ENCODE data around the gene TGFB2.
A peak's percentile ranks its signal among the peaks of the same experiment; 100 is the strongest.

TGFB2 gene

GRCh38 chr1:218429301-218429700 lies 84.2 kb downstream of the TGFB2 start:
- DNase-seq (ENCODE audit: low spot score): no peak

- no peak for DNase-seq (ENCODE audit: low spot score)
Measured at GRCh38 chr1:218430346-218430745, 85.2 kb downstream of the TGFB2 start.

GRCh38 chr1:218430822-218431221 lies 85.7 kb downstream of the TGFB2 start:
- DNase-seq (ENCODE audit: low spot score): no peak

GRCh38 chr1:218431476-218431875 lies 86.3 kb downstream of the TGFB2 start:
- DNase-seq (ENCODE audit: low spot score): no peak

- no peak for DNase-seq (ENCODE audit: low spot score)
Measured at GRCh38 chr1:218433744-218434143, 88.6 kb downstream of the TGFB2 start.

GRCh38 chr1:218435528-218435927 lies 90.4 kb downstream of the TGFB2 start:
- DNase-seq (ENCODE audit: low spot score): no peak

- no peak for DNase-seq (ENCODE audit: low spot score)
Measured at GRCh38 chr1:218436346-218436745, 91.2 kb downstream of the TGFB2 start.

- no peak for DNase-seq (ENCODE audit: low spot score)
Measured at GRCh38 chr1:218436997-218437396, 91.9 kb downstream of the TGFB2 start.

- DNase-seq (ENCODE audit: low spot score): no peak
Measured at GRCh38 chr1:218439541-218440295, 94.6 kb downstream of the TGFB2 start.

GRCh38 chr1:218443255-218443654 lies 98.1 kb downstream of the TGFB2 start:
- DNase-seq (ENCODE audit: low spot score): no peak

GRCh38 chr1:218444173-218444572 lies 99.0 kb downstream of the TGFB2 start:
- DNase-seq (ENCODE audit: low spot score): no peak

- DNase-seq (ENCODE audit: low spot score): no peak
Measured at GRCh38 chr1:218444588-218444987, 99.5 kb downstream of the TGFB2 start.

- DNase-seq (ENCODE audit: low spot score): no peak
Measured at GRCh38 chr1:218447010-218447689, 102.0 kb downstream of the TGFB2 start.

GRCh38 chr1:218451415-218451814 lies 106.3 kb downstream of the TGFB2 start:
- no peak for DNase-seq (ENCODE audit: low spot score)

- no peak for DNase-seq (ENCODE audit: low spot score)
Measured at GRCh38 chr1:218454700-218455282, 109.7 kb downstream of the TGFB2 start.

GRCh38 chr1:218456444-218456843 lies 111.3 kb downstream of the TGFB2 start:
- no peak for DNase-seq (ENCODE audit: low spot score)

- DNase-seq (ENCODE audit: low spot score): no peak
Measured at GRCh38 chr1:218459450-218459849, 114.3 kb downstream of the TGFB2 start.

GRCh38 chr1:218459878-218460711 lies 115.0 kb downstream of the TGFB2 start:
- peak; percentile 77 for DNase-seq (ENCODE audit: low spot score)

GRCh38 chr1:218461351-218461750 lies 116.2 kb downstream of the TGFB2 start:
- no peak for DNase-seq (ENCODE audit: low spot score)

- DNase-seq (ENCODE audit: low spot score): no peak
Measured at GRCh38 chr1:218462116-218462515, 117.0 kb downstream of the TGFB2 start.

- no peak for DNase-seq (ENCODE audit: low spot score)
Measured at GRCh38 chr1:218462587-218462986, 117.5 kb downstream of the TGFB2 start.
